ENCODE data around the gene CST5. TPM values are rescaled to one million over a fixed set of nuclear protein-coding genes. Genes with fewer than 3 reads are reported as not detected.

CST5 gene
- total and polyA plus RNA-seq, 10 of the 15 experiments (the other 5 are each of a cell fraction or from before 2014, with no cell fraction given), result not detected

DNA sequence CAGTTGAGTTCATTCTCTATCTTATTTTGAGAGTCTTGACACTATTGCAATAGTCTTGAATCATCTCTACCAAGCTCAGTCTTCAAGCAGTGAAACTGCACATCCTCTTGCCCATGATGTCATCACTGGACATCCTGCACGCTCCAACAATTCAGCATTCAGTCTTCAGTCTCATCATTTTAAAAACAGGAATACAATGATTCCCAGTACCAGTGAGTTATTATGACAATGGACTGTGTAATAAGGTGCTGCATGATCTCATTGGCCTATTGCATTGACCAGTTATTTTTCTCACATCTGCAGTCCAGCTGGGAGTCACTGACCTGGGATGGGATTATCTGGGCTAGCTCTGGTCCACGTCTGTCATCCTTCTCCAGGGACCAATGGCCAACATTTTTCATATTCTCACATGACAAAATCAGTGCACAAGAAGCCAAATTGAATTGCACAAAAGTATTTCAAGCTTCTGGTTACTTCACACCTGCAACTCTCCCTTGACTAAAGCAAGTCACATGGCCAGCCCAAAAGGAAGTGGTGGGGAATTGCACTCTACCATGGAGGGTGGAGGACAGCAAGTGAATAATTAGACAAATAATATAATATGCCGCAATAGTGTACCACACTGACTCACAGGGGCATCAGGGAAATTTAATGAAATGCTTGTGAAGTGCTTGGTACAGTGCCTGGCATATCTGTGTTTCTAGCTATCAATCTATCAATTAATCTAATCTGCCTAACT, 46.6 kb downstream of the CST5 start:
- H4K20me1 ChIP-seq (ENCODE audit: control insufficient read depth, insufficient read depth), result no peaks in the 10 kb centered on the region

More for the DNA sequence above, 46.6 kb downstream of the CST5 start:
- ChIA-PET CTCF (no interaction called here), RAD21 (ENCODE audit: unreplicated experiment) (no interaction called here), SMC1A (ENCODE audit: uncharacterized antibody, unreplicated experiment) (no interaction called here), POLR2A (no interaction called here)
- no peak for DNase-seq (ENCODE audit: low read depth, low spot score)
- no TSS peak for BruUV-seq (replicated peaks)
- in situ Hi-C loops (cut with MboI) (no loop called here), intact Hi-C loops (cut with micrococcal nuclease; ENCODE audit: unreplicated experiment) (no loop called here)
- TF ChIP-seq, protein P1, sequence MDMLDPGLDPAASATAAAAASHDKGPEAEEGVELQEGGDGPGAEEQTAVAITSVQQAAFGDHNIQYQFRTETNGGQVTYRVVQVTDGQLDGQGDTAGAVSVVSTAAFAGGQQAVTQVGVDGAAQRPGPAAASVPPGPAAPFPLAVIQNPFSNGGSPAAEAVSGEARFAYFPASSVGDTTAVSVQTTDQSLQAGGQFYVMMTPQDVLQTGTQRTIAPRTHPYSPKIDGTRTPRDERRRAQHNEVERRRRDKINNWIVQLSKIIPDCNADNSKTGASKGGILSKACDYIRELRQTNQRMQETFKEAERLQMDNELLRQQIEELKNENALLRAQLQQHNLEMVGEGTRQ (IDR thresholded peaks at IDR 0.05; ENCODE audit: borderline replicate concordance, low read depth, low read length), result no peak
- TF ChIP-seq, protein P2, sequence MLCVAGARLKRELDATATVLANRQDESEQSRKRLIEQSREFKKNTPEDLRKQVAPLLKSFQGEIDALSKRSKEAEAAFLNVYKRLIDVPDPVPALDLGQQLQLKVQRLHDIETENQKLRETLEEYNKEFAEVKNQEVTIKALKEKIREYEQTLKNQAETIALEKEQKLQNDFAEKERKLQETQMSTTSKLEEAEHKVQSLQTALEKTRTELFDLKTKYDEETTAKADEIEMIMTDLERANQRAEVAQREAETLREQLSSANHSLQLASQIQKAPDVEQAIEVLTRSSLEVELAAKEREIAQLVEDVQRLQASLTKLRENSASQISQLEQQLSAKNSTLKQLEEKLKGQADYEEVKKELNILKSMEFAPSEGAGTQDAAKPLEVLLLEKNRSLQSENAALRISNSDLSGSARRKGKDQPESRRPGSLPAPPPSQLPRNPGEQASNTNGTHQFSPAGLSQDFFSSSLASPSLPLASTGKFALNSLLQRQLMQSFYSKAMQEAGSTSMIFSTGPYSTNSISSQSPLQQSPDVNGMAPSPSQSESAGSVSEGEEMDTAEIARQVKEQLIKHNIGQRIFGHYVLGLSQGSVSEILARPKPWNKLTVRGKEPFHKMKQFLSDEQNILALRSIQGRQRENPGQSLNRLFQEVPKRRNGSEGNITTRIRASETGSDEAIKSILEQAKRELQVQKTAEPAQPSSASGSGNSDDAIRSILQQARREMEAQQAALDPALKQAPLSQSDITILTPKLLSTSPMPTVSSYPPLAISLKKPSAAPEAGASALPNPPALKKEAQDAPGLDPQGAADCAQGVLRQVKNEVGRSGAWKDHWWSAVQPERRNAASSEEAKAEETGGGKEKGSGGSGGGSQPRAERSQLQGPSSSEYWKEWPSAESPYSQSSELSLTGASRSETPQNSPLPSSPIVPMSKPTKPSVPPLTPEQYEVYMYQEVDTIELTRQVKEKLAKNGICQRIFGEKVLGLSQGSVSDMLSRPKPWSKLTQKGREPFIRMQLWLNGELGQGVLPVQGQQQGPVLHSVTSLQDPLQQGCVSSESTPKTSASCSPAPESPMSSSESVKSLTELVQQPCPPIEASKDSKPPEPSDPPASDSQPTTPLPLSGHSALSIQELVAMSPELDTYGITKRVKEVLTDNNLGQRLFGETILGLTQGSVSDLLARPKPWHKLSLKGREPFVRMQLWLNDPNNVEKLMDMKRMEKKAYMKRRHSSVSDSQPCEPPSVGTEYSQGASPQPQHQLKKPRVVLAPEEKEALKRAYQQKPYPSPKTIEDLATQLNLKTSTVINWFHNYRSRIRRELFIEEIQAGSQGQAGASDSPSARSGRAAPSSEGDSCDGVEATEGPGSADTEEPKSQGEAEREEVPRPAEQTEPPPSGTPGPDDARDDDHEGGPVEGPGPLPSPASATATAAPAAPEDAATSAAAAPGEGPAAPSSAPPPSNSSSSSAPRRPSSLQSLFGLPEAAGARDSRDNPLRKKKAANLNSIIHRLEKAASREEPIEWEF (IDR thresholded peaks at IDR 0.05; ENCODE audit: insufficient replicate concordance, low read depth, low read length), result no peak
- TF ChIP-seq KDM1A (IDR thresholded peaks at IDR 0.05; ENCODE audit: borderline replicate concordance), result no peak
- TF ChIP-seq, protein P3, sequence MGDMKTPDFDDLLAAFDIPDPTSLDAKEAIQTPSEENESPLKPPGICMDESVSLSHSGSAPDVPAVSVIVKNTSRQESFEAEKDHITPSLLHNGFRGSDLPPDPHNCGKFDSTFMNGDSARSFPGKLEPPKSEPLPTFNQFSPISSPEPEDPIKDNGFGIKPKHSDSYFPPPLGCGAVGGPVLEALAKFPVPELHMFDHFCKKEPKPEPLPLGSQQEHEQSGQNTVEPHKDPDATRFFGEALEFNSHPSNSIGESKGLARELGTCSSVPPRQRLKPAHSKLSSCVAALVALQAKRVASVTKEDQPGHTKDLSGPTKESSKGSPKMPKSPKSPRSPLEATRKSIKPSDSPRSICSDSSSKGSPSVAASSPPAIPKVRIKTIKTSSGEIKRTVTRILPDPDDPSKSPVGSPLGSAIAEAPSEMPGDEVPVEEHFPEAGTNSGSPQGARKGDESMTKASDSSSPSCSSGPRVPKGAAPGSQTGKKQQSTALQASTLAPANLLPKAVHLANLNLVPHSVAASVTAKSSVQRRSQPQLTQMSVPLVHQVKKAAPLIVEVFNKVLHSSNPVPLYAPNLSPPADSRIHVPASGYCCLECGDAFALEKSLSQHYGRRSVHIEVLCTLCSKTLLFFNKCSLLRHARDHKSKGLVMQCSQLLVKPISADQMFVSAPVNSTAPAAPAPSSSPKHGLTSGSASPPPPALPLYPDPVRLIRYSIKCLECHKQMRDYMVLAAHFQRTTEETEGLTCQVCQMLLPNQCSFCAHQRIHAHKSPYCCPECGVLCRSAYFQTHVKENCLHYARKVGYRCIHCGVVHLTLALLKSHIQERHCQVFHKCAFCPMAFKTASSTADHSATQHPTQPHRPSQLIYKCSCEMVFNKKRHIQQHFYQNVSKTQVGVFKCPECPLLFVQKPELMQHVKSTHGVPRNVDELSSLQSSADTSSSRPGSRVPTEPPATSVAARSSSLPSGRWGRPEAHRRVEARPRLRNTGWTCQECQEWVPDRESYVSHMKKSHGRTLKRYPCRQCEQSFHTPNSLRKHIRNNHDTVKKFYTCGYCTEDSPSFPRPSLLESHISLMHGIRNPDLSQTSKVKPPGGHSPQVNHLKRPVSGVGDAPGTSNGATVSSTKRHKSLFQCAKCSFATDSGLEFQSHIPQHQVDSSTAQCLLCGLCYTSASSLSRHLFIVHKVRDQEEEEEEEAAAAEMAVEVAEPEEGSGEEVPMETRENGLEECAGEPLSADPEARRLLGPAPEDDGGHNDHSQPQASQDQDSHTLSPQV (IDR thresholded peaks at IDR 0.05), result no peak
- TF ChIP-seq PML (IDR thresholded peaks at IDR 0.05; ENCODE audit: low read length), result no peak
- no peak for TF ChIP-seq POLR2AphosphoS2 (IDR thresholded peaks at IDR 0.05; ENCODE audit: low read depth, low read length)
- TF ChIP-seq ESRRA (IDR thresholded peaks at IDR 0.05; ENCODE audit: low read length), result no peak
- TF ChIP-seq MYC (IDR thresholded peaks at IDR 0.05; ENCODE audit: insufficient read depth, insufficient read length, insufficient replicate concordance, low read length, severe bottlenecking), result no peak
- TF ChIP-seq CBFB (IDR thresholded peaks at IDR 0.05; ENCODE audit: low read depth), result no peak
- no peak for TF ChIP-seq FOS (IDR thresholded peaks at IDR 0.05; ENCODE audit: borderline replicate concordance, extremely low read depth, insufficient read length)
- TF ChIP-seq SMARCA5 (IDR thresholded peaks at IDR 0.05), result no peak
- TF ChIP-seq BHLHE40 (IDR thresholded peaks at IDR 0.05; ENCODE audit: borderline replicate concordance in 1 of 2, low read depth in 2 of 2, low read length in 1 of 2), result no peak
- TF ChIP-seq TBL1XR1 (IDR thresholded peaks at IDR 0.05; ENCODE audit: low read depth, low read length), result no peak
- no peak for TF ChIP-seq BMI1 (IDR thresholded peaks at IDR 0.05; ENCODE audit: borderline replicate concordance)
- Histone ChIP-seq H3K4me1 (ENCODE audit: control insufficient read depth, insufficient read depth, low read length) (no peaks in the 10 kb centered on the region), H3K4me3 (no peak overlapping the region), H3K36me3 (ENCODE audit: control insufficient read depth in 2 of 2, insufficient read depth in 2 of 2, low read length in 1 of 2) (no peaks in the 10 kb centered on the region), H3K27ac (ENCODE audit: control insufficient read depth, insufficient read depth) (no peak overlapping the region), H3K27me3 (replicated peaks in 1 of 2; ENCODE audit: control insufficient read depth in 2 of 2, insufficient read depth in 2 of 2, low read length in 1 of 2) (no peaks in the 10 kb centered on the region), H3K4me2 (ENCODE audit: control insufficient read depth, insufficient read depth) (no peak overlapping the region), H2AFZ (ENCODE audit: control insufficient read depth, low read depth, low read length) (no peak overlapping the region), H3K9me3 (replicated peaks; ENCODE audit: control insufficient read depth, insufficient read depth, low read length) (no peaks in the 10 kb centered on the region), H3K9ac (ENCODE audit: control insufficient read depth, insufficient read depth, low read length) (no peak overlapping the region), H3K79me2 (ENCODE audit: control insufficient read depth, insufficient read depth, low read length) (no peaks in the 10 kb centered on the region)
- 2% methylated on average over 3 of the region's 3 CpGs for WGBS (ENCODE audit: insufficient coverage, insufficient replicate concordance, low lambda C conversion rate, missing lambda C conversion rate)
- ATAC-seq, result no peak
- FAIRE-seq, result no peak
